Measurements from ENCODE around the gene PABPC1L2A. TPM values are rescaled to one million over a fixed set of nuclear protein-coding genes. Genes with fewer than 3 reads are reported as not detected.
"Not testable (repeated sequence)": the region's sequence is repeated elsewhere in the genome, so short reads cannot be mapped to it uniquely, and the experiment has no call there.

PABPC1L2A gene
- total RNA-seq (2021) (not detected in 2 replicates), Bru-seq, nascent RNA (not detected), BruChase-seq, experiment 1, labeled RNA remaining after a 2-hour chase (not detected), BruChase-seq, experiment 2, labeled RNA remaining after a 6-hour chase (not detected)
- long read RNA-seq: 0 reads

- DNase-seq (ENCODE audit: low spot score); intact Hi-C loops (cut with micrococcal nuclease; ENCODE audit: unreplicated experiment); BruUV-seq (replicated peaks); H3K27ac ChIP-seq (ENCODE audit: low read depth, low read length, poor library complexity, severe bottlenecking); H3K27me3 ChIP-seq (replicated peaks; ENCODE audit: insufficient read depth, low read depth, low read length, poor library complexity); H3K36me3 ChIP-seq (ENCODE audit: insufficient read depth, low read length, poor library complexity, severe bottlenecking); H3K4me1 ChIP-seq (ENCODE audit: insufficient read depth, low read length, poor library complexity, severe bottlenecking); POLR2A ChIA-PET (ENCODE audit: low non-redundant PET); H3K4me3 ChIP-seq (ENCODE audit: low read depth, low read length, poor library complexity, severe bottlenecking); CTCF ChIA-PET; H3K9me3 ChIP-seq (ENCODE audit: low read depth, low read length, poor library complexity, severe bottlenecking): not testable (repeated sequence)
Measured at GRCh38 chrX:73079024-73079562, at the start of gene PABPC1L2A. Gene PABPC1L2A (minus strand): TSS chrX:73079512. CDS start chrX:73079386, 126 bp downstream.

- DNase-seq (ENCODE audit: low spot score): no peak
- BruUV-seq (replicated peaks): no TSS peak
- ChIA-PET CTCF (no interaction called here), POLR2A (ENCODE audit: low non-redundant PET) (no interaction called here)
- TF ChIP-seq CTCF (conservative IDR thresholded peaks at IDR 0.05; ENCODE audit: low read depth, low read length) (no peak), EZH2 (IDR thresholded peaks at IDR 0.05; ENCODE audit: borderline replicate concordance, low read depth, low read length, poor library complexity, severe bottlenecking) (no peak)
- no peak overlapping the region for H3K4me3 ChIP-seq (ENCODE audit: low read depth, low read length, poor library complexity, severe bottlenecking)
- no peaks in the 10 kb centered on the region for H3K27me3 ChIP-seq (replicated peaks; ENCODE audit: insufficient read depth, low read depth, low read length, poor library complexity)
- H3K36me3 ChIP-seq (ENCODE audit: insufficient read depth, low read length, poor library complexity, severe bottlenecking): no peaks in the 10 kb centered on the region
- H3K27ac ChIP-seq (ENCODE audit: low read depth, low read length, poor library complexity, severe bottlenecking): no peak overlapping the region
- no peaks in the 10 kb centered on the region for H3K4me1 ChIP-seq (ENCODE audit: insufficient read depth, low read length, poor library complexity, severe bottlenecking)
- no peaks in the 10 kb centered on the region for H3K9me3 ChIP-seq (ENCODE audit: low read depth, low read length, poor library complexity, severe bottlenecking)
- intact Hi-C loops (cut with micrococcal nuclease; ENCODE audit: unreplicated experiment): no loop called here
Measured at GRCh38 chrX:73127700-73128241, 48.5 kb upstream of the PABPC1L2A start.

- POLR2A ChIA-PET (ENCODE audit: low non-redundant PET): no interaction called here
- DNase-seq (ENCODE audit: low spot score): no peak
- H3K27me3 ChIP-seq (replicated peaks; ENCODE audit: insufficient read depth, low read depth, low read length, poor library complexity): no peaks in the 10 kb centered on the region
Measured at GRCh38 chrX:73126240-73126639, 46.9 kb upstream of the PABPC1L2A start.

GRCh38 chrX:73099505-73099904 is 20.2 kb upstream of the PABPC1L2A start:
- DNase-seq (ENCODE audit: low spot score); POLR2A ChIA-PET (ENCODE audit: low non-redundant PET); H3K9me3 ChIP-seq (ENCODE audit: low read depth, low read length, poor library complexity, severe bottlenecking); H3K36me3 ChIP-seq (ENCODE audit: insufficient read depth, low read length, poor library complexity, severe bottlenecking); CTCF ChIA-PET; intact Hi-C loops (cut with micrococcal nuclease; ENCODE audit: unreplicated experiment); BruUV-seq (replicated peaks); H3K27ac ChIP-seq (ENCODE audit: low read depth, low read length, poor library complexity, severe bottlenecking); H3K27me3 ChIP-seq (replicated peaks; ENCODE audit: insufficient read depth, low read depth, low read length, poor library complexity); H3K4me3 ChIP-seq (ENCODE audit: low read depth, low read length, poor library complexity, severe bottlenecking); H3K4me1 ChIP-seq (ENCODE audit: insufficient read depth, low read length, poor library complexity, severe bottlenecking): not testable (repeated sequence)

More at GRCh38 chrX:73126240-73126639, 46.9 kb upstream of the PABPC1L2A start:
- no TSS peak for BruUV-seq (replicated peaks)
- intact Hi-C loops (cut with micrococcal nuclease; ENCODE audit: unreplicated experiment): no loop called here
- H3K27ac ChIP-seq (ENCODE audit: low read depth, low read length, poor library complexity, severe bottlenecking): no peak overlapping the region
- TF ChIP-seq CTCF (conservative IDR thresholded peaks at IDR 0.05; ENCODE audit: low read depth, low read length) (no peak), EZH2 (IDR thresholded peaks at IDR 0.05; ENCODE audit: borderline replicate concordance, low read depth, low read length, poor library complexity, severe bottlenecking) (no peak)
- H3K36me3 ChIP-seq (ENCODE audit: insufficient read depth, low read length, poor library complexity, severe bottlenecking): no peaks in the 10 kb centered on the region
- H3K9me3 ChIP-seq (ENCODE audit: low read depth, low read length, poor library complexity, severe bottlenecking): no peaks in the 10 kb centered on the region
- CTCF ChIA-PET: no interaction called here
- no peak overlapping the region for H3K4me3 ChIP-seq (ENCODE audit: low read depth, low read length, poor library complexity, severe bottlenecking)
- no peaks in the 10 kb centered on the region for H3K4me1 ChIP-seq (ENCODE audit: insufficient read depth, low read length, poor library complexity, severe bottlenecking)

Data from A673 (cell line).